HL-60/S4 treated with phorbol 12-myristate 13-acetate at 8.2 ng/mL for 4 days and 3 days (cell line): ENCODE data around the gene MED27.

Source experiments
- in situ Hi-C: fragments of 300-500 bp; cut with MboI; formaldehyde crosslinking; loops from 2 replicates; pipeline ENCODE4 v1.15.0; 2022; ENCODE audit warnings: low sequenced_read_pairs

The MED27 gene

GRCh38 chr9:132079391-132080091 lies at the start of gene MED27:
TSS of gene MED27 (minus strand) at chr9:132079867. CDS start at chr9:132079844, 23 bp downstream.
- in situ Hi-C loops = no loop called here

- in situ Hi-C loops = no loop called here
Measured at GRCh38 chr9:132127888-132128534, 48.3 kb upstream of the MED27 start.

- in situ Hi-C loops = no loop called here
Measured at GRCh38 chr9:132126680-132127236, 47.1 kb upstream of the MED27 start.

- in situ Hi-C loops = no loop called here
Measured at GRCh38 chr9:132125944-132126679, 46.4 kb upstream of the MED27 start.

- in situ Hi-C loops = no loop called here
Measured at GRCh38 chr9:132125361-132125760, 45.7 kb upstream of the MED27 start.

GRCh38 chr9:132124800-132125199 lies 45.1 kb upstream of the MED27 start:
- in situ Hi-C loops = no loop called here

- in situ Hi-C loops = no loop called here
Measured at GRCh38 chr9:132121021-132121420, 41.4 kb upstream of the MED27 start.

GRCh38 chr9:132117694-132118093 lies 38.0 kb upstream of the MED27 start:
- in situ Hi-C loops = no loop called here

- in situ Hi-C loops = no loop called here
Measured at GRCh38 chr9:132116583-132116982, 36.9 kb upstream of the MED27 start.

- in situ Hi-C loops = no loop called here
Measured at GRCh38 chr9:132114102-132114707, 34.5 kb upstream of the MED27 start.

GRCh38 chr9:132109291-132109690 lies 29.6 kb upstream of the MED27 start:
- in situ Hi-C loops = no loop called here

- in situ Hi-C loops = no loop called here
Measured at GRCh38 chr9:132108728-132109127, 29.1 kb upstream of the MED27 start.

GRCh38 chr9:132099741-132100407 lies 20.2 kb upstream of the MED27 start:
- in situ Hi-C loops = no loop called here

GRCh38 chr9:132099167-132099566 lies 19.5 kb upstream of the MED27 start:
- in situ Hi-C loops = no loop called here

GRCh38 chr9:132094314-132094791 lies 14.7 kb upstream of the MED27 start:
- in situ Hi-C loops = no loop called here

- in situ Hi-C loops = no loop called here
Measured at GRCh38 chr9:132090771-132091170, 11.1 kb upstream of the MED27 start.

- in situ Hi-C loops = no loop called here
Measured at GRCh38 chr9:132087438-132088030, 7.9 kb upstream of the MED27 start.

- in situ Hi-C loops = no loop called here
Measured at GRCh38 chr9:132082188-132082587, 2.5 kb upstream of the MED27 start.

GRCh38 chr9:132078699-132079356 lies 839 bp downstream of the MED27 start:
- in situ Hi-C loops = no loop called here
